AG08395 (cell line): ENCODE data around the gene NBAS.

Experiments used
- DNase-seq: peaks from one replicate; pipeline ENCODE4 v3.0.0; 2012; ENCODE audit warnings: mixed read lengths, low spot score

NBAS gene

GRCh38 chr2:15126373-15126772, 434.8 kb downstream of the NBAS start:
- DNase-seq, result no peak

GRCh38 chr2:15122915-15123314, 438.2 kb downstream of the NBAS start:
- peak; percentile 34 for DNase-seq

- DNase-seq, result no peak
Measured at GRCh38 chr2:15120631-15121030, 440.5 kb downstream of the NBAS start.

- DNase-seq, result no peak
Measured at GRCh38 chr2:15119722-15120175, 441.4 kb downstream of the NBAS start.

- DNase-seq, result no peak
Measured at GRCh38 chr2:15117409-15118050, 443.6 kb downstream of the NBAS start.
